ENCODE data around the gene HHAT. TPM values are rescaled to one million over a fixed set of nuclear protein-coding genes. Genes with fewer than 3 reads are reported as not detected.

Gene HHAT
- total RNA-seq, 4 donors from 2014 or later: 4.8 to 5.9 (median 5.3) TPM

- TF ChIP-seq EP300 (IDR thresholded peaks at IDR 0.05) (no peak), POLR2A (IDR thresholded peaks at IDR 0.05) (no peak), CTCF (IDR thresholded peaks at IDR 0.05) (no peak)
- 83 to 88% methylated on average over 4 of the region's 4 CpGs for WGBS, 2 donors
- H3K36me3 ChIP-seq: no peaks in the 10 kb centered on the region
- no peak overlapping the region for H3K4me3 ChIP-seq
- peaks cover 0 to 20% (median 4%) of the 10 kb centered on the region in 4 donors for H3K4me1 ChIP-seq
- DNase-seq (ENCODE audit: low spot score in 2 of 2): no peak
- H3K27ac ChIP-seq: no peak overlapping the region
- H3K9me3 ChIP-seq: no peaks in the 10 kb centered on the region
- no peaks in the 10 kb centered on the region for H3K27me3 ChIP-seq
Observed at GRCh38 chr1:210332719-210333398, 4.2 kb downstream of the HHAT start.

- Histone ChIP-seq H3K36me3 (no peaks in the 10 kb centered on the region), H3K4me3 (no peak overlapping the region), H3K9me3 (no peaks in the 10 kb centered on the region), H3K27me3 (no peaks in the 10 kb centered on the region), H3K4me1 (peaks cover 0 to 6% (median 0%) of the 10 kb centered on the region in 4 donors), H3K27ac (no peak overlapping the region)
- DNase-seq (ENCODE audit: low spot score in 2 of 2): no peak
- WGBS, 2 donors: 68 to 71% methylated on average over 2 of the region's 2 CpGs
- no peak for TF ChIP-seq POLR2A (IDR thresholded peaks at IDR 0.05)
Observed at GRCh38 chr1:210335001-210335400, 6.3 kb downstream of the HHAT start.

- no peak overlapping the region for H3K4me3 ChIP-seq
- TF ChIP-seq POLR2A (IDR thresholded peaks at IDR 0.05) (no peak), EP300 (IDR thresholded peaks at IDR 0.05) (no peak), CTCF (IDR thresholded peaks at IDR 0.05) (no peak)
- no peak overlapping the region for H3K27ac ChIP-seq
- no peaks in the 10 kb centered on the region for H3K9me3 ChIP-seq
- no peak for DNase-seq (ENCODE audit: low spot score in 2 of 2)
- no peaks in the 10 kb centered on the region for H3K36me3 ChIP-seq
- peaks cover 0 to 4% (median 0%) of the 10 kb centered on the region in 4 donors for H3K4me1 ChIP-seq
- 99 to 100% methylated on average over 2 of the region's 2 CpGs for WGBS, 2 donors
- no peaks in the 10 kb centered on the region for H3K27me3 ChIP-seq
Observed at GRCh38 chr1:210336362-210336761, 7.7 kb downstream of the HHAT start.

- Histone ChIP-seq H3K27ac (no peak overlapping the region), H3K9me3 (no peaks in the 10 kb centered on the region), H3K27me3 (no peaks in the 10 kb centered on the region), H3K36me3 (no peaks in the 10 kb centered on the region), H3K4me3 (no peak overlapping the region), H3K4me1 (peaks cover 0 to 23% (median 11%) of the 10 kb centered on the region in 4 donors)
- TF ChIP-seq EP300 (IDR thresholded peaks at IDR 0.05): no peak
- no peak for TF ChIP-seq POLR2A (IDR thresholded peaks at IDR 0.05)
- TF ChIP-seq CTCF (IDR thresholded peaks at IDR 0.05): no peak
- 90 to 93% methylated on average over 2 of the region's 2 CpGs for WGBS, 2 donors
- no peak for DNase-seq (ENCODE audit: low spot score in 2 of 2)
Observed at GRCh38 chr1:210339500-210339899, 10.8 kb downstream of the HHAT start.

GRCh38 chr1:210340311-210340710 lies 11.6 kb downstream of the HHAT start:
- TF ChIP-seq EP300 (IDR thresholded peaks at IDR 0.05): no peak
- TF ChIP-seq CTCF (IDR thresholded peaks at IDR 0.05): no peak
- no peak for TF ChIP-seq POLR2A (IDR thresholded peaks at IDR 0.05)
- Histone ChIP-seq H3K27me3 (no peaks in the 10 kb centered on the region), H3K27ac (no peak overlapping the region), H3K4me1 (peaks cover 0 to 23% (median 11%) of the 10 kb centered on the region in 4 donors), H3K36me3 (no peaks in the 10 kb centered on the region), H3K4me3 (no peak overlapping the region), H3K9me3 (no peaks in the 10 kb centered on the region)
- WGBS, 2 donors: 84 to 87% methylated on average over 3 of the region's 3 CpGs
- no peak for DNase-seq (ENCODE audit: low spot score in 2 of 2)
